ENCODE results near the gene SLX4IP.

The SLX4IP gene

DNA sequence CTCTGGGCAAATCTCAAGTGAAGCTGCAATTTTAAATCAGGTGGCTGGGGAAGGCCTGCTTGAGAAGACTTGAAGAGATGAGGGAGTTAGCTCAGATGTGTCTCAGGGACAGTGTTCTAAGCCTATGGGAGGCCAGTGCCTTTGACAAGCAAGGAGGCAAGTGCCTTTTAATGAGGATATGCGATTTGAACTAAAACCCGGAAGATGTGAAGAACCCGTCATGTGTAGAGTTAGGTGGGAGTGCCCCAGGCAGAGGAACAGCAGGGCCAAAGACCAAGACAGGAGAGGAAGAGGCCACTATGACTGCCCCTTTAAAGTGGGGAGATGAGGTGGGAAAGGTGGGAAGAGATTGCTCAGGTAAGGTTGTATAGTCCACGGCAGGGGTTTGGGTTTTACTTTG lies 71.9 kb downstream of the SLX4IP start:
- Histone ChIP-seq H3K27ac (ENCODE audit: extremely low read depth, low read depth, low read length) (no peak overlapping the region), H3K4me1 (ENCODE audit: control insufficient read depth, insufficient read depth, low read length) (peaks cover 9% of the 10 kb centered on the region), H3K9me3 (ENCODE audit: control insufficient read depth, insufficient read depth, low read depth, low read length) (no peaks in the 10 kb centered on the region), H3K36me3 (ENCODE audit: control insufficient read depth in 2 of 2, insufficient read depth in 1 of 2, low read length in 2 of 2) (no peaks in the 10 kb centered on the region), H3K4me3 (ENCODE audit: low read depth, low read length) (no peak overlapping the region)
- POLR2A ChIA-PET: no interaction called here
- no peak for TF ChIP-seq FEZF1 (tag by site-specific recombination; IDR thresholded peaks at IDR 0.05)
- TF ChIP-seq GLIS1 (tag by site-specific recombination; IDR thresholded peaks at IDR 0.05): no peak
- TF ChIP-seq ZNF155 (tag by site-specific recombination; IDR thresholded peaks at IDR 0.05): no peak
- TF ChIP-seq SP7 (tag by site-specific recombination; IDR thresholded peaks at IDR 0.05): no peak
- no peak for TF ChIP-seq ZNF670 (tag by site-specific recombination; IDR thresholded peaks at IDR 0.05; ENCODE audit: low read depth)
- CTCF ChIA-PET: no interaction called here

DNA sequence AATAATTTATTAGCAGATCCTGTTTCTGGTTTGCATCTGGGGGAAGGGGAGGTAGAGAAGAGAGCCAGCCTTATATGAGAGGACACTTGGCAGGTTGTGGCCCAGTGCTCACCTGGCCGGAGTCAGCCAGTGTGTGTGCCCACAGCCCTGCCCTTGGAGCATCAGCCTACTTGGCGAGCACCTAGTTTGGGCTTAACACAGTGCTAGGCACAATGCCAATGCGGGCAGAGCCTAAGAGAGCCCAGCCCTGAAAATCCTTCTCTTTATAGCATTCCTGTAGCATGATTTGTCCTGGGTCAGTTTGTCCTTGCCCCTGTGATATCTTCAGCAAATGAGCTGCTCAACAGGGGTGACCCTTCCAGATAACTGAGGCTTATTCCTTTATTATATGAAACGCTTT lies 73.0 kb downstream of the SLX4IP start:
- CTCF ChIA-PET: no interaction called here
- Histone ChIP-seq H3K36me3 (ENCODE audit: control insufficient read depth in 2 of 2, insufficient read depth in 1 of 2, low read length in 2 of 2) (no peaks in the 10 kb centered on the region), H3K4me1 (ENCODE audit: control insufficient read depth, insufficient read depth, low read length) (peaks cover 9% of the 10 kb centered on the region), H3K9me3 (ENCODE audit: control insufficient read depth, insufficient read depth, low read depth, low read length) (no peaks in the 10 kb centered on the region), H3K27ac (ENCODE audit: extremely low read depth, low read depth, low read length) (no peak overlapping the region), H3K4me3 (ENCODE audit: low read depth, low read length) (no peak overlapping the region)
- POLR2A ChIA-PET: no interaction called here
- TF ChIP-seq PRDM4 (tag by site-specific recombination; IDR thresholded peaks at IDR 0.05) (no peak), ZNF23 (tag by site-specific recombination; IDR thresholded peaks at IDR 0.05; ENCODE audit: borderline replicate concordance) (no peak)

DNA sequence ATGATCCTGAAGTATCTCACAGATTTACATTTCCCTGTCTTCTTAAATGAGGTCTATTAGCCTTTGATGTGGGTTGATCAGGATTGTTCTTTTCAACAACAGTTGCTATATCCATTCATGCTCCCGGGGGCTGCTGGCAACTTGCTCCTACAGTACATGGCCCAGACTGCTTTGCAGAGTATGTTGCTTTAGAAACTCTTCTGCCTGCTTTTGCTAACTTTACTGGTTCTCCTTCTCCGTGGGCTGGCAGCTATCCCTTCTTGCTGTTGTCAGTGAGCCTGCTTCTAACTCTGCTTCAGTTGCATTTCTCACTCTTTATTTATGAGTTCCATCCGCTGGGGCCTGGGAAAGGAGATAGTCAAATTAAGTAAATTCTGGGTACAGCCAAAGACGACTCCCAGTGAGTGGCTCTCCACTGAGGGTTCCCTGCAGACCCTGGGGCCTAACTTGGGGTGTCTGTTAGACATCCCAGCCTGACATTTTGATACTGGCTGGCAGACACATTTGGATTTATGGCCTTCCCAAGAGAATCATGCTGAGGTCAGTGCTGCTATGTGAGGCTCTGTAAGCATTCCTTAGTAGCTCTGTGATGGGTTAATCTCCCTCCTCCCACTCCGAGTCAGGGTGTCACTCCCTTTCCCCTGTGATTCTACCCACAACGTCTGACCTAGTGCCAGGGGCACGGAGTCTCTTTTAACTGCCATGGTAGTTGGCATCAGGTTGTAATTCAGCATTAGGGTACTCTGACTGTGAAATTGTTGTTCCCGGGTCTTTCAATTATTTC lies 73.6 kb downstream of the SLX4IP start:
- no peak for TF ChIP-seq GFI1B (tag by site-specific recombination; IDR thresholded peaks at IDR 0.05)
- peak; percentile 87 for TF ChIP-seq ZSCAN16 (tag by site-specific recombination; IDR thresholded peaks at IDR 0.05)
- Histone ChIP-seq H3K4me3 (ENCODE audit: low read depth, low read length) (no peak overlapping the region), H3K9me3 (ENCODE audit: control insufficient read depth, insufficient read depth, low read depth, low read length) (no peaks in the 10 kb centered on the region), H3K36me3 (ENCODE audit: control insufficient read depth in 2 of 2, insufficient read depth in 1 of 2, low read length in 2 of 2) (no peaks in the 10 kb centered on the region), H3K27ac (ENCODE audit: extremely low read depth, low read depth, low read length) (no peak overlapping the region), H3K4me1 (ENCODE audit: control insufficient read depth, insufficient read depth, low read length) (peaks cover 9% of the 10 kb centered on the region)
- CTCF ChIA-PET: no interaction called here
- POLR2A ChIA-PET: no interaction called here

GRCh38 chr20:10509376-10509775 lies 74.3 kb downstream of the SLX4IP start:
- Histone ChIP-seq H3K4me3 (ENCODE audit: low read depth, low read length) (no peak overlapping the region), H3K4me1 (ENCODE audit: control insufficient read depth, insufficient read depth, low read length) (peaks cover 9% of the 10 kb centered on the region), H3K27ac (ENCODE audit: extremely low read depth, low read depth, low read length) (no peak overlapping the region), H3K9me3 (ENCODE audit: control insufficient read depth, insufficient read depth, low read depth, low read length) (no peaks in the 10 kb centered on the region), H3K36me3 (ENCODE audit: control insufficient read depth in 2 of 2, insufficient read depth in 1 of 2, low read length in 2 of 2) (no peaks in the 10 kb centered on the region)
- POLR2A ChIA-PET: no interaction called here
- CTCF ChIA-PET: no interaction called here
- TF ChIP-seq ZIC2 (tag by site-specific recombination; IDR thresholded peaks at IDR 0.05) (no peak), KLF10 (tag by site-specific recombination; IDR thresholded peaks at IDR 0.05) (no peak), ZNF544 (tag by site-specific recombination; IDR thresholded peaks at IDR 0.05) (no peak), REPIN1 (tag by site-specific recombination; IDR thresholded peaks at IDR 0.05; ENCODE audit: low read depth) (no peak), ZNF501 (tag by site-specific recombination; IDR thresholded peaks at IDR 0.05) (no peak), ZNF555 (tag by site-specific recombination; conservative IDR thresholded peaks at IDR 0.05) (no peak), ZNF394 (tag by site-specific recombination; IDR thresholded peaks at IDR 0.05; ENCODE audit: borderline replicate concordance) (no peak), ZNF433 (tag by site-specific recombination; IDR thresholded peaks at IDR 0.05; ENCODE audit: low read depth) (no peak), ZNF449 (tag by site-specific recombination; IDR thresholded peaks at IDR 0.05) (no peak), ZNF677 (tag by site-specific recombination; IDR thresholded peaks at IDR 0.05) (no peak), GLIS2 (tag by site-specific recombination; IDR thresholded peaks at IDR 0.05) (no peak), ZBTB8A (tag by site-specific recombination; IDR thresholded peaks at IDR 0.05) (no peak)
- TF ChIP-seq, protein P1, sequence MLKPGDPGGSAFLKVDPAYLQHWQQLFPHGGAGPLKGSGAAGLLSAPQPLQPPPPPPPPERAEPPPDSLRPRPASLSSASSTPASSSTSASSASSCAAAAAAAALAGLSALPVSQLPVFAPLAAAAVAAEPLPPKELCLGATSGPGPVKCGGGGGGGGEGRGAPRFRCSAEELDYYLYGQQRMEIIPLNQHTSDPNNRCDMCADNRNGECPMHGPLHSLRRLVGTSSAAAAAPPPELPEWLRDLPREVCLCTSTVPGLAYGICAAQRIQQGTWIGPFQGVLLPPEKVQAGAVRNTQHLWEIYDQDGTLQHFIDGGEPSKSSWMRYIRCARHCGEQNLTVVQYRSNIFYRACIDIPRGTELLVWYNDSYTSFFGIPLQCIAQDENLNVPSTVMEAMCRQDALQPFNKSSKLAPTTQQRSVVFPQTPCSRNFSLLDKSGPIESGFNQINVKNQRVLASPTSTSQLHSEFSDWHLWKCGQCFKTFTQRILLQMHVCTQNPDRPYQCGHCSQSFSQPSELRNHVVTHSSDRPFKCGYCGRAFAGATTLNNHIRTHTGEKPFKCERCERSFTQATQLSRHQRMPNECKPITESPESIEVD (tag by site-specific recombination; IDR thresholded peaks at IDR 0.05): no peak
- TF ChIP-seq, protein P2, sequence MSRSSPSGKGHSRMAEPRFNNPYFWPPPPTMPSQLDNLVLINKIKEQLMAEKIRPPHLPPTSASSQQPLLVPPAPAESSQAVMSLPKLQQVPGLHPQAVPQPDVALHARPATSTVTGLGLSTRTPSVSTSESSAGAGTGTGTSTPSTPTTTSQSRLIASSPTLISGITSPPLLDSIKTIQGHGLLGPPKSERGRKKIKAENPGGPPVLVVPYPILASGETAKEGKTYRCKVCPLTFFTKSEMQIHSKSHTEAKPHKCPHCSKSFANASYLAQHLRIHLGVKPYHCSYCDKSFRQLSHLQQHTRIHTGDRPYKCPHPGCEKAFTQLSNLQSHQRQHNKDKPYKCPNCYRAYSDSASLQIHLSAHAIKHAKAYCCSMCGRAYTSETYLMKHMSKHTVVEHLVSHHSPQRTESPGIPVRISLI (tag by site-specific recombination; IDR thresholded peaks at IDR 0.05): no peak

Data from HEK293 (cell line).